SK-N-SH (cell line): Measurements from ENCODE around the gene PIGZ.

Experiments
- GATA2 ChIP-seq: sonication (generic); formaldehyde crosslinking; IDR thresholded peaks from 2 replicates; pipeline ENCODE4 v1.5.0; 2020; ENCODE audit warnings: mild to moderate bottlenecking, missing genetic modification reagents
- RXRA ChIP-seq: IDR thresholded peaks from 2 replicates; pipeline ENCODE4 v1.4.0; 2012; ENCODE audit warnings: low read depth, mild to moderate bottlenecking, borderline replicate concordance
- TF ChIP-seq, protein P1 (sequence below): fragments of 200-600 bp; sonication (generic); IDR thresholded peaks from 2 replicates; pipeline ENCODE4 v1.6.1; 2017; ENCODE audit warnings: antibody characterized with exemption, mild to moderate bottlenecking, moderate library complexity

DNA sequence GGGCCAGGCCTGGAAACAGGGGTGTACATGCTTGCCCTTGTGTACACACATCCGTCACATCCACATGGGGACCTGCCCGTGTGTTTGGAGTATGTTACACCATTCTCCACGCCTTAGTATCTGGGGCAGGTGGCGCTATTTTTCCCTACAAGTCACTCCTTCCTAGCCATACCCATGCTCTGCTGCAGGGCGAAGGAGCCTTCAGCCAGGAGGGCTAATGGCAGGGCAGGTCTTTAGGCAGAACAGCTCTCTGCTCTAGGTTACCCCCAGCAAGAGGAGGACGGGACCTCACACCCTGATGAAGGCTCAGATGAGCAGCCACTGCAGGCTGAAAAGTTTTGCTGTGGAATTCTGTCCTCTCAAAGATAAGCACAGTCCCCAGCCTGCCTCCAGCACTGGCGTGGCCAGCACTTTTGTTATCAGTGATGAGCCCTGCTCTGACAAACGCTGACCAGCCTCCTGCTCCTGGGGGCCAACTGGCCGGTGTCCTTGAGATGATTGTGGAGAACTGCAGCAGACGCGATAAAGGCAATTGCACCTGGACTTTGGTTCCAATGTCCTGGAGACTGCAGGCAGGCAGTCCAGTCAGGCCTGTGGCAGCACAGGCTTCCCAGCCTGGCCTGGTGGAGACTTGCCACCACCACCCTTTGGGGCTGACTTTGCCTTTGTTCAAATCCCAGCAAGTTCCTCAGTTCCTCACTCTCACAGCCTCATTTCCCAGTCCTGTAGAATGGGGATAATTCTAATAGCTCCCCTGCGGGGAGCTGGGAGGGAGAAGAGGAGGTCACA, 19.8 kb upstream of the PIGZ start:
- TF ChIP-seq, protein P1, sequence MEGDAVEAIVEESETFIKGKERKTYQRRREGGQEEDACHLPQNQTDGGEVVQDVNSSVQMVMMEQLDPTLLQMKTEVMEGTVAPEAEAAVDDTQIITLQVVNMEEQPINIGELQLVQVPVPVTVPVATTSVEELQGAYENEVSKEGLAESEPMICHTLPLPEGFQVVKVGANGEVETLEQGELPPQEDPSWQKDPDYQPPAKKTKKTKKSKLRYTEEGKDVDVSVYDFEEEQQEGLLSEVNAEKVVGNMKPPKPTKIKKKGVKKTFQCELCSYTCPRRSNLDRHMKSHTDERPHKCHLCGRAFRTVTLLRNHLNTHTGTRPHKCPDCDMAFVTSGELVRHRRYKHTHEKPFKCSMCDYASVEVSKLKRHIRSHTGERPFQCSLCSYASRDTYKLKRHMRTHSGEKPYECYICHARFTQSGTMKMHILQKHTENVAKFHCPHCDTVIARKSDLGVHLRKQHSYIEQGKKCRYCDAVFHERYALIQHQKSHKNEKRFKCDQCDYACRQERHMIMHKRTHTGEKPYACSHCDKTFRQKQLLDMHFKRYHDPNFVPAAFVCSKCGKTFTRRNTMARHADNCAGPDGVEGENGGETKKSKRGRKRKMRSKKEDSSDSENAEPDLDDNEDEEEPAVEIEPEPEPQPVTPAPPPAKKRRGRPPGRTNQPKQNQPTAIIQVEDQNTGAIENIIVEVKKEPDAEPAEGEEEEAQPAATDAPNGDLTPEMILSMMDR = no peak
- no peak; the same call in 1 of the 2 replicates for TF ChIP-seq GATA2 (CRISPR knock-in tag)
- no peak for TF ChIP-seq RXRA
